ENCODE measurements around the gene HBD. TPM values are rescaled to one million over a fixed set of nuclear protein-coding genes. Genes with fewer than 3 reads are reported as not detected.

HBD gene
- total and polyA plus RNA-seq, 4 experiments from 2014 or later: not detected

- H3K36me3 ChIP-seq (ENCODE audit: insufficient read depth, low read length): no peaks in the 10 kb centered on the region
- peaks cover 0 to 4% (median 0%) of the 10 kb centered on the region in 8 donors for H3K9me3 Mint-ChIP-seq
- H3K36me3 Mint-ChIP-seq: no peaks in the 10 kb centered on the region
- intact Hi-C loops (cut with micrococcal nuclease): no loop called here
- H3K27ac ChIP-seq (ENCODE audit: low read depth, low read length): no peak overlapping the region
- DNase-seq: no peak
- peaks cover 1 to 2% of the 10 kb centered on the region in 2 donors for H3K27me3 Mint-ChIP-seq
- no peak overlapping the region for H3K4me3 ChIP-seq (ENCODE audit: low read length in 2 of 2)
- no peaks in the 10 kb centered on the region for H3K4me1 ChIP-seq (ENCODE audit: insufficient read depth, low read length)
- no peak overlapping the region for H3K27ac Mint-ChIP-seq
- ChIA-PET POLR2A (ENCODE audit: partially characterized antibody) (no interaction called here), CTCF (ENCODE audit: partially characterized antibody) (no interaction called here)
- no peaks in the 10 kb centered on the region for H3K9me3 ChIP-seq (ENCODE audit: control insufficient read depth in 1 of 2, low read length in 2 of 2)
- no peaks in the 10 kb centered on the region for H3K4me1 Mint-ChIP-seq
- no peaks in the 10 kb centered on the region for H3K27me3 ChIP-seq (ENCODE audit: insufficient read depth, low read length)
- H3K4me3 Mint-ChIP-seq: no peak overlapping the region
Measured at GRCh38 chr11:5225480-5225871, 8.8 kb downstream of the HBD start.

- no peaks in the 10 kb centered on the region for H3K27me3 ChIP-seq (ENCODE audit: insufficient read depth, low read length)
- no peaks in the 10 kb centered on the region for H3K4me1 Mint-ChIP-seq
- no peaks in the 10 kb centered on the region for H3K4me1 ChIP-seq (ENCODE audit: insufficient read depth, low read length)
- peaks cover 0 to 4% (median 0%) of the 10 kb centered on the region in 8 donors for H3K9me3 Mint-ChIP-seq
- ChIA-PET POLR2A (ENCODE audit: partially characterized antibody) (no interaction called here), CTCF (ENCODE audit: partially characterized antibody) (no interaction called here)
- no peak for DNase-seq
- no peak overlapping the region for H3K27ac Mint-ChIP-seq
- no peak overlapping the region for H3K4me3 ChIP-seq (ENCODE audit: low read length in 2 of 2)
- H3K36me3 Mint-ChIP-seq: no peaks in the 10 kb centered on the region
- H3K4me3 Mint-ChIP-seq: no peak overlapping the region
- intact Hi-C loops (cut with micrococcal nuclease): no loop called here
- H3K36me3 ChIP-seq (ENCODE audit: insufficient read depth, low read length): no peaks in the 10 kb centered on the region
- H3K27ac ChIP-seq (ENCODE audit: low read depth, low read length): no peak overlapping the region
- no peaks in the 10 kb centered on the region for H3K9me3 ChIP-seq (ENCODE audit: control insufficient read depth in 1 of 2, low read length in 2 of 2)
- H3K27me3 Mint-ChIP-seq: peaks cover 1 to 2% of the 10 kb centered on the region in 2 donors
Measured at GRCh38 chr11:5224538-5225479, 9.5 kb downstream of the HBD start.

GRCh38 chr11:5223686-5224085 is 10.6 kb downstream of the HBD start:
- H3K36me3 ChIP-seq (ENCODE audit: insufficient read depth, low read length): no peaks in the 10 kb centered on the region
- H3K4me3 ChIP-seq (ENCODE audit: low read length in 2 of 2): no peak overlapping the region
- peaks cover 1 to 2% of the 10 kb centered on the region in 2 donors for H3K27me3 Mint-ChIP-seq
- no peak overlapping the region for H3K27ac Mint-ChIP-seq
- DNase-seq: no peak
- POLR2A ChIA-PET (ENCODE audit: partially characterized antibody): no interaction called here
- no peaks in the 10 kb centered on the region for H3K9me3 ChIP-seq (ENCODE audit: control insufficient read depth in 1 of 2, low read length in 2 of 2)
- H3K4me3 Mint-ChIP-seq: no peak overlapping the region
- H3K4me1 Mint-ChIP-seq: no peaks in the 10 kb centered on the region
- no peak overlapping the region for H3K27ac ChIP-seq (ENCODE audit: low read depth, low read length)
- intact Hi-C loops (cut with micrococcal nuclease): no loop called here
- H3K4me1 ChIP-seq (ENCODE audit: insufficient read depth, low read length): no peaks in the 10 kb centered on the region
- peaks cover 0 to 6% (median 0%) of the 10 kb centered on the region in 8 donors for H3K9me3 Mint-ChIP-seq
- no peaks in the 10 kb centered on the region for H3K27me3 ChIP-seq (ENCODE audit: insufficient read depth, low read length)
- CTCF ChIA-PET (ENCODE audit: partially characterized antibody): no interaction called here
- no peaks in the 10 kb centered on the region for H3K36me3 Mint-ChIP-seq

- H3K36me3 ChIP-seq (ENCODE audit: insufficient read depth, low read length): no peaks in the 10 kb centered on the region
- CTCF ChIA-PET (ENCODE audit: partially characterized antibody): no interaction called here
- no peak overlapping the region for H3K4me3 ChIP-seq (ENCODE audit: low read length in 2 of 2)
- peaks cover 1 to 2% of the 10 kb centered on the region in 2 donors for H3K27me3 Mint-ChIP-seq
- H3K36me3 Mint-ChIP-seq: no peaks in the 10 kb centered on the region
- H3K9me3 Mint-ChIP-seq: peaks cover 0 to 6% (median 0%) of the 10 kb centered on the region in 8 donors
- no peak overlapping the region for H3K27ac ChIP-seq (ENCODE audit: low read depth, low read length)
- no peak overlapping the region for H3K27ac Mint-ChIP-seq
- no peaks in the 10 kb centered on the region for H3K4me1 ChIP-seq (ENCODE audit: insufficient read depth, low read length)
- DNase-seq: no peak
- H3K4me1 Mint-ChIP-seq: no peaks in the 10 kb centered on the region
- POLR2A ChIA-PET (ENCODE audit: partially characterized antibody): no interaction called here
- no peaks in the 10 kb centered on the region for H3K27me3 ChIP-seq (ENCODE audit: insufficient read depth, low read length)
- no peaks in the 10 kb centered on the region for H3K9me3 ChIP-seq (ENCODE audit: control insufficient read depth in 1 of 2, low read length in 2 of 2)
- no peak overlapping the region for H3K4me3 Mint-ChIP-seq
- intact Hi-C loops (cut with micrococcal nuclease): no loop called here
Measured at GRCh38 chr11:5223146-5223545, 11.1 kb downstream of the HBD start.

- H3K27ac ChIP-seq (ENCODE audit: low read depth, low read length): no peak overlapping the region
- H3K4me1 ChIP-seq (ENCODE audit: insufficient read depth, low read length): no peaks in the 10 kb centered on the region
- no peaks in the 10 kb centered on the region for H3K4me1 Mint-ChIP-seq
- H3K27me3 Mint-ChIP-seq: peaks cover 0 to 2% of the 10 kb centered on the region in 2 donors
- intact Hi-C loops (cut with micrococcal nuclease): no loop called here
- no peak overlapping the region for H3K4me3 Mint-ChIP-seq
- no peak overlapping the region for H3K27ac Mint-ChIP-seq
- no peaks in the 10 kb centered on the region for H3K27me3 ChIP-seq (ENCODE audit: insufficient read depth, low read length)
- H3K9me3 Mint-ChIP-seq: peaks cover 0 to 9% (median 0%) of the 10 kb centered on the region in 8 donors
- no peak overlapping the region for H3K4me3 ChIP-seq (ENCODE audit: low read length in 2 of 2)
- ChIA-PET CTCF (ENCODE audit: partially characterized antibody) (no interaction called here), POLR2A (ENCODE audit: partially characterized antibody) (no interaction called here)
- no peaks in the 10 kb centered on the region for H3K36me3 ChIP-seq (ENCODE audit: insufficient read depth, low read length)
- no peaks in the 10 kb centered on the region for H3K36me3 Mint-ChIP-seq
- no peak for DNase-seq
- H3K9me3 ChIP-seq (ENCODE audit: control insufficient read depth in 1 of 2, low read length in 2 of 2): no peaks in the 10 kb centered on the region
Measured at GRCh38 chr11:5210376-5210885, 23.9 kb downstream of the HBD start.

GRCh38 chr11:5204787-5205186 is 29.5 kb downstream of the HBD start:
- intact Hi-C loops (cut with micrococcal nuclease): no loop called here
- Histone ChIP-seq H3K36me3 (ENCODE audit: insufficient read depth, low read length) (no peaks in the 10 kb centered on the region), H3K9me3 (ENCODE audit: control insufficient read depth in 1 of 2, low read length in 2 of 2) (no peaks in the 10 kb centered on the region), H3K4me1 (ENCODE audit: insufficient read depth, low read length) (no peaks in the 10 kb centered on the region), H3K27me3 (ENCODE audit: insufficient read depth, low read length) (no peaks in the 10 kb centered on the region), H3K27ac (ENCODE audit: low read depth, low read length) (no peak overlapping the region), H3K4me3 (ENCODE audit: low read length in 2 of 2) (no peak overlapping the region)
- CTCF ChIA-PET (ENCODE audit: partially characterized antibody): no interaction called here
- POLR2A ChIA-PET (ENCODE audit: partially characterized antibody): no interaction called here
- Mint-ChIP-seq H3K27ac (no peak overlapping the region), H3K4me1 (no peaks in the 10 kb centered on the region), H3K36me3 (no peaks in the 10 kb centered on the region), H3K27me3 (peaks cover 0 to 2% of the 10 kb centered on the region in 2 donors), H3K4me3 (no peak overlapping the region), H3K9me3 (no peaks in the 10 kb centered on the region)
- no peak for DNase-seq

GRCh38 chr11:5203366-5203765 is 30.9 kb downstream of the HBD start:
- no peak for DNase-seq
- H3K27me3 ChIP-seq (ENCODE audit: insufficient read depth, low read length): no peaks in the 10 kb centered on the region
- Mint-ChIP-seq H3K9me3 (no peaks in the 10 kb centered on the region), H3K4me1 (no peaks in the 10 kb centered on the region), H3K4me3 (no peak overlapping the region), H3K27me3 (peaks cover 0 to 2% of the 10 kb centered on the region in 2 donors), H3K27ac (no peak overlapping the region), H3K36me3 (no peaks in the 10 kb centered on the region)
- H3K4me3 ChIP-seq (ENCODE audit: low read length in 2 of 2): no peak overlapping the region
- intact Hi-C loops (cut with micrococcal nuclease): no loop called here
- no peaks in the 10 kb centered on the region for H3K9me3 ChIP-seq (ENCODE audit: control insufficient read depth in 1 of 2, low read length in 2 of 2)
- CTCF ChIA-PET (ENCODE audit: partially characterized antibody): no interaction called here
- no peaks in the 10 kb centered on the region for H3K36me3 ChIP-seq (ENCODE audit: insufficient read depth, low read length)
- no peak overlapping the region for H3K27ac ChIP-seq (ENCODE audit: low read depth, low read length)
- no peaks in the 10 kb centered on the region for H3K4me1 ChIP-seq (ENCODE audit: insufficient read depth, low read length)
- POLR2A ChIA-PET (ENCODE audit: partially characterized antibody): no interaction called here
